Skin of body (tissue), 2 donors: ENCODE measurements around the gene CACNA1C. TPM values are rescaled to one million over a fixed set of nuclear protein-coding genes. Genes with fewer than 3 reads are reported as not detected.

Experiments used
- DNase-seq: peaks from one replicate; lab custom pipeline; 2025; lab: John Stamatoyannopoulos, UW
- total RNA-seq: library from RNA; depleted of rRNA; stranded (reverse); fragments of >200 nt; gene quantifications from one replicate; pipeline ENCODE4 v1.2.3, GENCODE V29; 2014

The CACNA1C gene
- total RNA-seq, 1 donor from 2014 or later = 4.3 TPM

DNA sequence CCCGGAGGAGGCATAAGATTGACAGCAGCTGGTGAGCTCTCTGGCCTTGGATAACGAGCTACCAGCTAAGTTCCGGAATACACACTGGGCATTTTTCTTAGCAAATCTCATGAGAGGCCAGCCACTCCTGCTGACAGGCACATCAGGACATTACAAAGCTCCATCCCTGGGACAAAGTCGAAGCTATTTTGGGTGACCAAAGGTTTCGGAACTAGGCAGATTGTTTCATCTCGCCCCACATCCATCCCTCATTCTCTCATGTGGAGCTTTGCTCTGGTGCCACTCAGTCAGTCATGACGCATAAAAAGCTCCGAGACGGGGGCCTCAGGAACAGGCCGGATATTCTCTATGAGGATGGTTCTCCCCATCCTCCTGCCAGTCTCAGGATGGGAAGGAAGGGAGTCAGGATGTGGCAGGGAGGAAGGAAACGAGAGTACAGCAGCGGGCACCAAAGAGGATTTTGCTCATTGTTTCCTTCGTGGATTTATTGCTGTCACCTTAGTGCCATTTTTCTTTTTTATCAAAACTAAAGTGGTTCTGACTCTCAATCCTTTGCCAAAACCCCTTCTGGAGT, 488.9 kb downstream of the CACNA1C start:
- no peak for DNase-seq

DNA sequence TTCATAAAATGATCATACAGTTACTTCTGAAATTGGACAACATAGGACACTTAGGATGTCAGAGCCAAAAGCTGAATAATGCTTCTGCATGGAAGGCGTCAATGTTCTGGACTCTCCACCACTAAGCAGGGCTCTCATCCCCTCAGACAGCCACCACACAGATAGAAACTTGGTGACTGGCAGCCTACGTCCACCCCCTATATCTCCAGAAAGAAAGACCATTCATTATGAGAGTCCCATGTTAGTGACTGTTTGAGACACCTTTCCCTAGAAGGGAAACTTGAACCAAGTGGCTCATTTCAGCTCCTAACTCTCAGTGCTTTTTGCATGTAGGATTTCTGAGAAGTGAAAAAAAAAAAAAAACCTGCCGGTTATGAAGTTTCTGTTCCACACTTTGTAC, 491.0 kb downstream of the CACNA1C start:
- no peak for DNase-seq

DNA sequence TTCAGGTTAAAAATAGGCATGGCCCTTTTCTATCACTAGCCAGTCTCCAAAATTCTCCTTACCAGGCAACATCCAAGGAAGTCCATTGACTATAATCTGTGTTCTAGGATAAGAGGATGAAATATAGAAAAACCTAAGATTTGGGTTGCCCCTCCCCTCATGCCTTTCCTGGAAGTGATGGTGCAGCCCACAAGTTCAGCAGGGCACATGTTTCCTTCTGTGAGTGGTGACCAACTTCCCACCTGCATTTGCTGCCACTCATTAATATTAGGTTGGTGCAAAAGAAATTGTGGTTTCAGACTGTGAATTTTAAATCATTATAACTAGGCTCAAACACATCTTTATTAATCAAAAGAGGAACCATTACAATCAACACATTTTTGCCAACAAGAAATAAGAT, 491.4 kb downstream of the CACNA1C start:
- no peak for DNase-seq

DNA sequence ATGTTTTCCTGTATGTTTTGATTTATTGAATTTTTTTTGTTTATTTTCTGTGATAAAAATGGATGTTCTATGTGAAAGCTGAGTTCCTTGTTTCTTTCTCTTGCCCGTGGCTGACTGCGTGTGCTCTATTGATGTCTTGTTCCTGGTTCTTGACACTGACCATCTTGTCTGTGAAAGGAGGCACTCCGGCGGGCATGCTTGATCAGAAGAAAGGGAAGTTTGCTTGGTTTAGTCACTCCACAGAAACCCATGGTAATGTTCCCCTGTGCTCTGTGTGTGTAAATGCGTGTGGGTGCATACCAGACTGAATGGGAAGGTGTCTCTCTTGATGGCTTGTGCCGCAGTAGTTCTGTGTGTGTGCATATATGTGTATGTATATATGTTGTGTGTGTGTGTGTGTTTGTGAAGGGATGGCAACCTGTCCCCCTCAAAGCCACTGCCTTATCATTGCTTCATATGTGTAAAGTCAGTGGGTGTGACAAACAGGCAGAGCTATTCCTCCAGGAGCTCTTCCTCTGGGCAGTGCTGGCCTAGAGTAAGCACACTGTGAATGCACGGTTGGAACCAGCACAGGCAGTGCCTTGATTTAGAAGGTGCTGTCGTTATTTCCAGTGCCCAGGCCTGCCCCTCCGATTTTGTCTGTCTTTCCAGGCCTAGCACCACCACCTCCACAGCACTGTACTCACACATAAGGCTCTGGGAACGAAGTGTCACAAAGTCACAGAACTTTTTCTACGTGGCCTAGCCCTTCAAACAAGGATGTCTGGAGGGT, 494.7 kb downstream of the CACNA1C start:
- DNase-seq = no peak

DNA sequence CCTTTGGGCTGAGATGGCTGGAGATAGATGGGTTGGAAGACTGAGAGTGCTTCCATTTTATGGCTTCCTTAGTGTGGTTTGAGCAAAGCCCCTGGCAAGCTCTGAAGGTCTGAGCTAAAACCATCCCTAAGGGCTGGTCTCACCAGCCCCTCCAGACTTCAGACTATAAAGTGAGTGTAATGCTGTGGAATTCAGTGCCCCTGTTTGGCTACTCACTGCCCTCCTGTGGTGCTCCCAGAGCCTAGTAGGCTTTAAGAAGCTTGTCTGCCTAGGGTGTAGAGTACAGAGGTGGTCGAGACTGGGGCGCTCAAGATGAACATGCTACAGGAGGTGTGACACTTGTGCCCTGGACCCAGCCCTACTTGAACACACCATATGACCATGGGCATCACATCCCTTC, 495.3 kb downstream of the CACNA1C start:
- DNase-seq = no peak

DNA sequence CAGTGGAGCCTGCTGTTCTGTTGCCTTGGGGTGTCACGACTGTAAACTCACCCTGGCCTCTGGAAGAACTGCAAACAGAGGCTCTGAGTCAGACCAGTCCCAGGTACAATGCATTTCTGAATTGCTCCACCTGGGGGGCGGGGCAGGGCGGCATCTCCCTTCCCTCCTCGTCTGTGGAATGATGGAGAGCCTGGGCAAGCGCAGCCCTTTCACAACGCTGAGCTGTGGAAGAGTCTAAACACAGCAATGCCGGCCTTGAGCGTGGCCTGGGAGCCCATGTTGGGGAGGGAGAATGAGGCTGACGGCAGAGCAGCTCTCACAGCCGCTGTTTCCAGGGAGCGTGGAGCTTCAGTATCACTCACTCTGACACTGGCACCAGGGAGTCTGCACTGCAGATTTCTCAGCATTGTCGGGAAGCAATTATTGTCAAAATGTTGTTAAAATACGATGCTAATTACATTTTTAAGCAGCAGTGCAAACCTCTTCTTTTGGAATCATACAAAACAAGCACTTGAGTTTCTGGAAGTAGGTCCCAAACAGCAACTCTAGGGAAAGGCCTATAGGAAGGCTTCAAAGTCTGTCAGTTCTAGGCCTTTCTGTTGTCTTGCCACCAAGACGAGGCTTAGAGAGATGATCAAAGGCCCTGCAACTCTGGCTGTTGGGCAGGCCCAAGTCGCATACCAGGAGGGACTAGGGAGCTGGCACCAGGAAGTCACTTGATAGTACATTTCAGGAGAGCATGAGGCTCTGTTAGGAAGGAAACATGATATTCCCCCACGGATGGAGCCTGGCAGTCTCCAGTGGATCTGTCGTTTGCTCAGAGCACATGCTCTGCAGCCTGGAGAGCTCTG, 498.0 kb downstream of the CACNA1C start:
- peak; percentile 22 for DNase-seq

DNA sequence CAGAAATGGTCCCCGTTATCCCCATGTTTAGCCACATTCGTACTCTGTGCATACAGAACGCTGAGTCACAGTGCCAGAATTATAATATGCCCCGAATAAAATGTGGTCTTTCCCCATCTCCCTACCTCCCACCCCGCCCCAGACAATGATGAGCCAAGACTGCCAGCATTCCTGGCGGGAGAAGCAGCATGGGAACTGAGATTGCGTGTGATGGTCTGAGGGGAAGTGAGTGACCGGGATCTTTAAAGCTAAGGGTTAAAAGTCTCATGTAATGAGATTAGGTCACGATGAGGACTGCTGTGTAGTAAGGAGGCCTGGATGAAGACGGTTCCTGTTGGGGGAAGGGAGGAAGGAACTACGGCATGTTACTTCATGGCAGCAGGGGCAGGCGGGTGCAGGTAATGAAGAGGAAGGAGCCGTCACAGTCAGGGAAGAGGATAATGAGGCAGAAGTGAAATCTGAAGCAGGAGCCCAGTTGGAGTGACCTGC, 498.7 kb downstream of the CACNA1C start:
- DNase-seq = no peak

DNA sequence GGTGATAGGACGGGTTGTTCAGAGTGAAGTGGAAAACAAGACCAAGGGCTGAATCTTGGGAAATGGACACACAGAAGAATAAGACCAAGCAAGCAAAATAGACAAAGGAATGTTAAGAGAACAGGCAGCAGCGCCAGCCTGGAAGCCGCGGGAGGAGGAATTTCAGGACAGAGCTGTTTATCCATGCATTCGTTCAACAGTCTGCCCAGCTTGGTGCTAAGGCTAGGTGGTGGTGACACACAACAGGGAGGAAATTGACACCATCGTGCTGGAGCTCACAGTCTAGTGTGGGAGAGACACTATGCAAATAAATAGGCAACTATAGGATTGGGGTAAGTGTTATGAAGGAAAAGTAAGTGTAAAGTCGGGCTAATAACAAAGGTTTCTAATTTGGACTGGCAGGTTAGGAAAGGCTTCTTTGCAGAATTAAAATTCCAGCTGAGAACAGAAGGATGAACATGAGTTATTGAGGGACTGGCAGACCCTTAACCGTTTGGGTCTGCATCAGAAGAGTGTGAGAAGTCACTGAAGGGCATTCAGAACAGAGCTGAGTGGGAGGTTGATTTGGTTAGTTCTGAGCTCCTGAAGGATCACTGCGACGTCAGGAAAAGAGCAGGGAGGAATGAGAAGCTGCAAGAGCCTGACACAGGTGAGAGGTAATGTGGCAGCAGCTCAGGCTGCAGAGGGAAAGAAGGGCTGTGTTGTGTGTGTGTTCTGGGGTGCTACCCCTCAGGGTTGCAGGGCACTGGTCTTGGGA, 499.4 kb downstream of the CACNA1C start:
- no peak for DNase-seq

DNA sequence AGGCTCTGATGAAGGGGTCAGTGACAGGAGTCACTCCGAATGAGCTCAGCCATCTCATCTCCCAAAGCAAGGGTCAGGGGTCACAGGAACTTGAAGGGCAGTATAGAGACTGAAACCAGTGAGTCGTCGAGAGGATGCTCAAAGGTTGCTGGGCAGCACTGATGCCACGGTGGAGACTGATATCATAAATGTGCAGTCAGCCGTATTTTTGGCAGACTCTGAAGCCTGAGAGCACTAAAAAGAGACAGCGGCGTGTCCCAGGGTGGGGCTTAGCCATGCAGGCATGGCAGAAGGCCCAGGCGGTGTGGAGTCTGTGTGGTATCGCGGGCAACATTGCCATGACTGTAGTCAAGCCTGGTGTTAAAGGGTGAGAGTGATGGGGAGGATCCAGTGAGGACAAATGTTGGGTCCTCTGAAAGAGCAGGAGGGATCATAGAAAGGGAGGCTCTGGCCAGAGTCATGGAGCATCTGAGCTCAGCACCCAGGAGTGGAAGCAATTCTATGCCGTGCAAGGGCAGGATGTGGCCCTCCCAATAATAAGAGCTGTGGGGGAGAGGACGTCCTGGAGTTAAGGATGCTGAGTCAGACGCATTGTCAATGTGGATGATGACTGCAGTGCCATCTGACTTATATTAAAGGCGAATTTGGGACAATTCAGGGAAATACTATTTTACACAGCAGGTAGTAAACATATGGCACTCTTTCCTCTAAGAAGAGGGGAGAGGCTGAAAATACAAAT, 500.8 kb downstream of the CACNA1C start:
- DNase-seq = no peak

DNA sequence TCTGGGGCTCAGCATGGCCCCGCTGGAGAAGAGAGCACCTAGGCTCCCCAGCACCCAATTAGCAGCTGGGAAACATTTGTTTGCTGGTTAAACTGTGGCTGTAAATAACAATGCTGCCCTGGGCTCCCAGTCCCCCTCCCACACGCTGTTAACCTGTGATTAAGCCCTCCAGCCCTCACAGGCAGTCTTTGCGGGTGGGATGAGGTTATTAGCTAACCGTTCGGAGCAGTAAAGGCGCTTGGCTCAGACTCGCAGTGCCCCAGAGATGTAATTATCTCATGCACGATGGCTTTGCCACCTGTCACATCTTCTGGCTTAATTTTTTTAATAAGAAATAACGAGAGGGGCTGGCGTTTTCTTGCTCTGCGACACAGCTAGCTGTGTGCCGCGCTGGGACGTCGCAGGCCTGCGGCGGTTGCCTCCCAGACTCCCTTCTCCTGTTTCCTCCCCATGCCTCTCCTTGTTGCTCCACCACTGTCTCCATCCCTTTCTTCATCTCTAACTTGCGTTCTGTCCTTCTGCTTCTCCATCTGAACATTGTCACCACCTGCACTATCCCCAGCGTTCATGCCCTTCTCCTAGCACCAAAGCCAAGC, 502.8 kb downstream of the CACNA1C start:
- no peak for DNase-seq

DNA sequence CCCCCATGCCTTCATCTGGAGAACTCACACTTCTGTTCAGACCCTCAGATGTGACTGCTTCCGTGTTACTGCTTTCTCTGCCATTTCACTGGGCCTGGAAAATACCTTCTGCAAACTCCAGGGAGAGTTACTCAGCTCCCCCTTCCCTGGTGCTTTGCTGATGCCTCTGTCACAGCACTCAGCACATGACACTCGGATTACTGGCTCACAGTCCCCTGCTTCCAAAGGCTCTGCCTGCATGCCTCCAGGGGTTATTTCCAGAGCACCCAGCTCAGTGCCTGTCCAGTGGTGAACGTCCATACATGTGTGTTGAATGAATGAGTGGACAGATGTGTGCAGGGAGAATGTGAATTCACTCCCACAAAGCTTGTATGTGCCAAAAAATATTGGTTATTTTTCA, 504.8 kb downstream of the CACNA1C start:
- DNase-seq = no peak

DNA sequence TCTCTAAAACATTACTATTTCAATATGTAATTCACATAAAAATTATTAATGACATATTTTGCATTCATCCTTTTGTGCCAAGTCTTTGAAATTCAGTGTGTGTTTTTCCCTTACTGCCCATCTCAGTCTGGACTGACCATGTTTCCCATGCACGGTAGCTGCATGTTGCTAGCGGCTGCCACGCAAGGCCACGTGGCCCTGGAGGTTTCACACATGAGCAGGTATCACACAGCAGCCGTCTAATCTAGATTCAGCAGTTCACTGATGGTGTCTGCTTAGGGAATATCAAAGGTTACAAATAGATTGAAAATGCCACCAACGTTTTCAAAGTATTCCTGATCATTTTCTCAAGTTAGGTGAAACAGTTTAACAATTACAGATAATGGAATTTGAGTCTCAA, 507.1 kb downstream of the CACNA1C start:
- no peak for DNase-seq

DNA sequence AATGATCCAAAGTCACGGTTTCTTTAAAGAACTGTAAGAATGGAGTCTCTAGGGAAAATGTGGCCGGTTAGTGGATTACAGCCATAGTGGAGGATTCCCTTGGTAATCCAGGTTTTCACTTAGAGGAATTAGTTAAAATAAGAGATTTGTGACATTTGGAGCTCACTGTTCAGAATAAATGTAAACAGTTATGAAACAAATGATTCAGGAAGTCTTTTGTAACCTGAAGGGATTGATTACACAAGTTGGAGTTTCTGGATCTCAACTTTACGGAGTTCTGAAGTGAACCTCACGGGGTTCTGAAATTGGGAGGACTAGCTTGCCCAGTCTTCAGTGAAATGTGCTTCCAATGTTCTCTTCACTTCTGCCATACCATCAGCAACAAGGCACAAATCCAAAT, 507.6 kb downstream of the CACNA1C start:
- DNase-seq = no peak

DNA sequence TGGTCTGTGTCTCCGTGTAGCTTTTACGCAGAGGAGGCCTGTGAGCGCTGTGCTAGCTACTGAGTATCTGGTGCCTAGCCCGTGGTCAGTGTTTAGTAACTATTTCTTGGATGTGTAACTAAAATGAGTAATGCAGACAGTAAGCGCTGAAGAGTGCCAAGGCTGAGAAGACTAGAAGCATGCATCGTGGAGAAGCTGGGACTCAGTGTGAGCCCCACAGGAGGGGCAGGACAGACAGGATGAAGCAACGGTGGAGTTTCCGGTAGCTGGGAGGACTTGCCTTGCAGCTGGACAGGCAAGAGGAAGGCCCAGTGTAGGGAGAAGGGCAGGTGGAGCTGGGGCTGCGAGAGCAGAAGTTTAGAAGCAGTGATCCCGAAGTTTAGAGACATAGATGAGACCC, 508.6 kb downstream of the CACNA1C start:
- DNase-seq = no peak

DNA sequence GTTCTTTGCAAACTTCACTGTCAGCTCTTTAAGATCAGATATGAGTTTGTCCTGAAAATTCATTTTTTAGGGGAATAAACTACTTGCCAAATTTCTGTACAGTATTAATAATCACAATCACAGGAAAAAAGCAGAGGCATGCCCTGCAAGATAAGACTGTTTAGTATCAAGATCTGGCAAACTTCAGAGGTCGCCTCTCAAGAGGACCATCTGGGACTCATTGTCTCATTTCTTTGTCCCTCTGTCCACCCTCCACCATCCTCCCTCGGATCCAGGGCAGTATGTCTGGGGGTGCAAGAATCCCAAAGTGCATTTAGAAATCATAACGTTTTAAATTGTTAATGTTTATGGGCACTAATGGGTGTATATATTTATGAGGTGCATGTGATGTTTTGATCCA, 509.6 kb downstream of the CACNA1C start:
- DNase-seq = no peak

DNA sequence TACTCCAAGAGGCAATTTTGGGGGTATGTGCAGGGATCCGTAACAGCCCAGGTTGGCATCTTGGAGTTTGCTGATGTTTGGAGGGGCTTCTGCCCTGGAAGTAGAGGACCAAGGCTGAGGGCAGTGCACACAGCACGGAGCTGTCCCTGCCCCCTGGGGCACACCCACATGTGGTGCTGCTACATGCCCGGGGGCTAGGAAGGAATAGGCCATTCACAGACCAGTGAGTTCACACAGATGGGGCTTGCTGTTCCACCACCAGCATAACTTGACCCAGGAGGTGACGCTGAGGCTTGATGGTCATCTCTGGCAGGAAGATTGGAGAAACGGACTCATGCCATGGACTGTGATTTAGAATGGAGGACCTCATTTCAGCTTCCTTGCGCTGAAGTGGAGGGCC, 510.9 kb downstream of the CACNA1C start:
- no peak for DNase-seq

DNA sequence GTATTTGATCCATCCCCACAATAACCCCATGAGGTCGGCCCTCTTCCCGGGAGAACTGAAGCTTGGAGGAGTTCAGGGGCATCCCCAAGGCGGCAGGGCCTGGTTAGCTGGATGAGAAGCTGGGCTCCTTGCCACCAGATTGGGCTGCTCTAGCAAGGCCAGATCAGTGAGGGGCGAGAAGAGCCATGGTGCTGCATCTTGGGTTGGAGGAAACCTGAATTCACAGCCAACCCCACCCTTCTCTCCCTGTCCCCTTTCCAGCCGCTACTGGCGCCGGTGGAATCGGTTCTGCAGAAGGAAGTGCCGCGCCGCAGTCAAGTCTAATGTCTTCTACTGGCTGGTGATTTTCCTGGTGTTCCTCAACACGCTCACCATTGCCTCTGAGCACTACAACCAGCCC, 513.4 kb downstream of the CACNA1C start:
- no peak for DNase-seq

DNA sequence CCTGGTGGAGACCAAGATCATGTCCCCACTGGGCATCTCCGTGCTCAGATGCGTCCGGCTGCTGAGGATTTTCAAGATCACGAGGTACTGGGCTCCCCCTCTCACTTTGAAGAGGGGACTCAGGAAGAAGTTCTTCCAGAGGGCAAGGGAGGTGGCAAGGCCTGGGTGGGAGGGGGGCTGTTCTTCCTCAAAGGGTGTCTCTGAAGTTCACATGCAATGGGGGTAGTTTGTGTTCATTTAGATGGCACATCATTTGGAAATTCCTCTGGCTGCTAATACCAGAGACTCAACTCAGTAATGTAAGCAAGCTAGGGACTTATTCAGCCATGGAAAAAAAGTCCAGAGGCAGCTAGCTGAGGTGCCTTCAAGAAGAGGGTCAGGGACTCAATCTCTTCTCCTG, 514.9 kb downstream of the CACNA1C start:
- DNase-seq = no peak

DNA sequence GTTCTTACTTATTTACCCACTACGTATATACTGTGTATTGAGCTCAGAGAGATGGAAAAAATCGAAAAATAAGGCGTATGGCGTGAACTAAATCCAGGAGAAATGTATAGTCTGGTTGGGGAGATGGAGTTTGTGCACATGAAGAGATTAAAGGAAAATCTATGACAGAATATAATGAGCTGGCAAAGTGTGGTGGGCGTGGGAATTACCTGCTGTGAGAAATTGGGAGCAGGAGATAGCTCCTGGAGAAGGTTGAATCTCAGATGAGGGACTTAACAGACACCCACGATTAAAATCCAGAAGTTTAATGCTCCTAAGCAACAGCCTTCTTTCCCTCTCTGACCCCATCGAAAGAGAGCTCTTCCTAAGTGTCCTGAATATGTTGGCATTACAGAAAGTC, 517.8 kb downstream of the CACNA1C start:
- no peak for DNase-seq

DNA sequence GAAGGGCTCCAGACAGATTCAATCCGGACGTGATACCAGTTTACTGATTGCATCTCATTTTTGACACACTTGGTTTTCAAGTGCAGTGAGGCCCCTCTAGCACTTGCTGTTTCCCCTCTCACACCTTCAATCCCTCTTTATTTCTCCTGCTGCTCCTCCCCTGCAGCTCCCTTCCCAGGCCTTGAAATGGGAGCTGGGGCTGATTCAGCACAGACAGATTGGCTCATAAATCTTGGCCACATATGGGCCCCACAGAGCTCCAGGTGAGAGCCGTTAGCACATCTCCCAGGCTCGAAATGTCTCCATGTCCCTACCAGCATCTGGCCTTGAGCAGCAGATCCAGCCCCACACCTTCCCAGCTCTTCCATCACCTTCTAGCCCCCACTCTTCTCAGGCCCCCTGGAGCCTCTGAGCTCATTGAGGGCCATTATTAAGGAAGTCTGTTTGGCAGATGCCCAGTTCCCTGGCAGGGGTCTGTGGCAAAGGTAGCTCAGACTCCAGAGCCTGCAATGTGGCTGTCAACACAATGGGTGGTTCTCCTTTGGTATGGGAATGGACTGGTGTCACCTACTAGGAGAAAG, 521.7 kb downstream of the CACNA1C start:
- DNase-seq = no peak
